Measurements from ENCODE around the gene DACH1.

DACH1 gene

GRCh38 chr13:71459708-71460107, 407.3 kb downstream of the DACH1 start:
- in situ Hi-C loops (cut with HindIII; ENCODE audit: low sequenced_read_pairs): no loop called here
- no peak overlapping the region for H3K4me3 ChIP-seq (ENCODE audit: low read depth, low read length)
- TF ChIP-seq CTCF (IDR thresholded peaks at IDR 0.05; ENCODE audit: low read depth, low read length): no peak
- DNase-seq (ENCODE audit: low read depth, low spot score): no peak

- in situ Hi-C loops (cut with HindIII; ENCODE audit: low sequenced_read_pairs): no loop called here
- no peak for TF ChIP-seq CTCF (IDR thresholded peaks at IDR 0.05; ENCODE audit: low read depth, low read length)
- H3K4me3 ChIP-seq (ENCODE audit: low read depth, low read length): no peak overlapping the region
- no peak for DNase-seq (ENCODE audit: low read depth, low spot score)
Measured at GRCh38 chr13:71457645-71458044, 409.4 kb downstream of the DACH1 start.

GRCh38 chr13:71456136-71456535, 410.9 kb downstream of the DACH1 start:
- in situ Hi-C loops (cut with HindIII; ENCODE audit: low sequenced_read_pairs): no loop called here
- no peak for DNase-seq (ENCODE audit: low read depth, low spot score)
- TF ChIP-seq CTCF (IDR thresholded peaks at IDR 0.05; ENCODE audit: low read depth, low read length): no peak
- H3K4me3 ChIP-seq (ENCODE audit: low read depth, low read length): no peak overlapping the region

- in situ Hi-C loops (cut with HindIII; ENCODE audit: low sequenced_read_pairs): no loop called here
- DNase-seq (ENCODE audit: low read depth, low spot score): no peak
- TF ChIP-seq CTCF (IDR thresholded peaks at IDR 0.05; ENCODE audit: low read depth, low read length): no peak
- H3K4me3 ChIP-seq (ENCODE audit: low read depth, low read length): no peak overlapping the region
Measured at GRCh38 chr13:71454509-71454908, 412.5 kb downstream of the DACH1 start.

- no peak for TF ChIP-seq CTCF (IDR thresholded peaks at IDR 0.05; ENCODE audit: low read depth, low read length)
- no peak overlapping the region for H3K4me3 ChIP-seq (ENCODE audit: low read depth, low read length)
- no peak for DNase-seq (ENCODE audit: low read depth, low spot score)
- in situ Hi-C loops (cut with HindIII; ENCODE audit: low sequenced_read_pairs): no loop called here
Measured at GRCh38 chr13:71448080-71448630, 418.8 kb downstream of the DACH1 start.

- DNase-seq (ENCODE audit: low read depth, low spot score): no peak
- TF ChIP-seq CTCF (IDR thresholded peaks at IDR 0.05; ENCODE audit: low read depth, low read length): no peak
- no peak overlapping the region for H3K4me3 ChIP-seq (ENCODE audit: low read depth, low read length)
- in situ Hi-C loops (cut with HindIII; ENCODE audit: low sequenced_read_pairs): no loop called here
Measured at GRCh38 chr13:71437704-71438103, 429.3 kb downstream of the DACH1 start.

- TF ChIP-seq CTCF (IDR thresholded peaks at IDR 0.05; ENCODE audit: low read depth, low read length): no peak
- H3K4me3 ChIP-seq (ENCODE audit: low read depth, low read length): no peak overlapping the region
- in situ Hi-C loops (cut with HindIII; ENCODE audit: low sequenced_read_pairs): no loop called here
- DNase-seq (ENCODE audit: low read depth, low spot score): no peak
Measured at GRCh38 chr13:71430681-71431080, 436.3 kb downstream of the DACH1 start.

All from astrocyte of the spinal cord (primary cell).